ENCODE measurements around the gene AICDA. TPM values are rescaled to one million over a fixed set of nuclear protein-coding genes. Genes with fewer than 3 reads are reported as not detected.

AICDA gene
- total RNA-seq, 1 experiment from 2014 or later = not detected

DNA sequence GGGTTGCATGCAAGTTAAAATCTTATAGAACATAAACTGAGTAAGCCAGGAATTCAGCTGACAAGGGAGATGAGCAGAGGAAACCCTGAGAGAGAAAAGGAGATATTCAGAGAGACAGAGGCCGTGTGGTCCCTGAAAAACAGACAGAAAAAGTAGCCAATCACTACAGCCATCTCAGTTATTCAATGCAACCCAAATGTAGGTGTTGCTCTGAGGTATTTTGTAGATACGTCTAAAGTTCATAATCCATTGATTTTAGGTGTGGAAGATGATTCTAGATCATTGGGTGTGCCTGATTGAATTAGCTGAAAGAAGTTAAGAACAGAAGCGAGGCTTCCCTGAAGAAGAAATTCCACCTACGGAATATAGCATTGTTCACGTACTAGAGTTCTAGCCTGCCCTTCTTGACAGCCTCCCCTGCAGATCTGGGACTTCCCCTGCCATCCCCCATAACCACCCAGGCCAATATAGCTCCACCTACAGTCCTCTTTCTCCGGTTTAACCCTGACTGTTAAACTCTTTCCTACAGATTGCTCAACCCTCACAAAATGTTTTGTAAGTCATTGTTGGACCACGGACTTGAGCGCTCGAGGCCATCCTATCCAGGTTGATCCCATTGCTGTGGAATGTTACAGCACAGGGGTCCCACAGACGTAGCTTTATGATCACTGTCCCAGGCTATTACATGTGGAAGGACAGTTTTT, 21.7 kb downstream of the AICDA start:
- 0 out of 2 replicates have a peak, but pooled peaks have one; percentile 42 for ATAC-seq

More for the DNA sequence above, 21.7 kb downstream of the AICDA start:
- Histone ChIP-seq H3K4me2 (ENCODE audit: low read length) (no peak overlapping the region), H3K79me2 (ENCODE audit: insufficient read depth, low read length) (no peaks in the 10 kb centered on the region), H3K4me3 (replicated peaks in 1 of 2; ENCODE audit: low read depth in 1 of 2, low read length in 2 of 2) (no peak overlapping the region), H3K9me2 (ENCODE audit: insufficient read depth) (peaks cover 2% of the 10 kb centered on the region; the same call in 1 of the 2 replicates), H2AFZ (ENCODE audit: low read depth, low read length, poor library complexity, severe bottlenecking) (no peak overlapping the region), H3K36me3 (ENCODE audit: control insufficient read depth in 1 of 2, insufficient read depth in 2 of 2, low read length in 2 of 2) (no peaks in the 10 kb centered on the region), H3K4me1 (ENCODE audit: control insufficient read depth in 1 of 2, insufficient read depth in 2 of 2, low read length in 2 of 2) (no peaks in the 10 kb centered on the region), H3K27me3 (ENCODE audit: insufficient read depth, low read length) (no peaks in the 10 kb centered on the region), H3K9me3 (ENCODE audit: control insufficient read depth in 1 of 2, insufficient read depth in 1 of 2, low read depth in 1 of 2, low read length in 2 of 2) (no peaks in the 10 kb centered on the region), H3K9ac (ENCODE audit: low read length) (no peak overlapping the region), H3K27ac (ENCODE audit: low read depth, low read length) (no peak overlapping the region), H4K20me1 (ENCODE audit: insufficient read depth) (no peaks in the 10 kb centered on the region)
- POLR2A ChIA-PET = no interaction called here
- TF ChIP-seq ELF1 (IDR thresholded peaks at IDR 0.05; ENCODE audit: borderline replicate concordance, low read depth) (no peak), SRF (IDR thresholded peaks at IDR 0.05; ENCODE audit: low read depth) (no peak), CBX3 (IDR thresholded peaks at IDR 0.05; ENCODE audit: low read depth) (no peak), EZH2 (IDR thresholded peaks at IDR 0.05) (no peak), JUND (IDR thresholded peaks at IDR 0.05) (no peak), RAD21 (IDR thresholded peaks at IDR 0.05; ENCODE audit: low read depth) (no peak), SP1 (IDR thresholded peaks at IDR 0.05; ENCODE audit: low read depth) (no peak), ZNF274 (IDR thresholded peaks at IDR 0.05; ENCODE audit: low read depth, low read length) (no peak), CEBPB (IDR thresholded peaks at IDR 0.05; ENCODE audit: low read depth) (no peak), SIN3A (IDR thresholded peaks at IDR 0.05; ENCODE audit: low read depth) (no peak), TCF7L2 (IDR thresholded peaks at IDR 0.05; ENCODE audit: borderline replicate concordance, extremely low read depth, insufficient read depth, insufficient read length) (no peak), YY1 (IDR thresholded peaks at IDR 0.05; ENCODE audit: extremely low read depth, insufficient replicate concordance, low read depth, low read length) (no peak)
- TF ChIP-seq, protein P1, sequence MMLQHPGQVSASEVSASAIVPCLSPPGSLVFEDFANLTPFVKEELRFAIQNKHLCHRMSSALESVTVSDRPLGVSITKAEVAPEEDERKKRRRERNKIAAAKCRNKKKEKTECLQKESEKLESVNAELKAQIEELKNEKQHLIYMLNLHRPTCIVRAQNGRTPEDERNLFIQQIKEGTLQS (IDR thresholded peaks at IDR 0.05) = no peak
- TF ChIP-seq, protein P2, sequence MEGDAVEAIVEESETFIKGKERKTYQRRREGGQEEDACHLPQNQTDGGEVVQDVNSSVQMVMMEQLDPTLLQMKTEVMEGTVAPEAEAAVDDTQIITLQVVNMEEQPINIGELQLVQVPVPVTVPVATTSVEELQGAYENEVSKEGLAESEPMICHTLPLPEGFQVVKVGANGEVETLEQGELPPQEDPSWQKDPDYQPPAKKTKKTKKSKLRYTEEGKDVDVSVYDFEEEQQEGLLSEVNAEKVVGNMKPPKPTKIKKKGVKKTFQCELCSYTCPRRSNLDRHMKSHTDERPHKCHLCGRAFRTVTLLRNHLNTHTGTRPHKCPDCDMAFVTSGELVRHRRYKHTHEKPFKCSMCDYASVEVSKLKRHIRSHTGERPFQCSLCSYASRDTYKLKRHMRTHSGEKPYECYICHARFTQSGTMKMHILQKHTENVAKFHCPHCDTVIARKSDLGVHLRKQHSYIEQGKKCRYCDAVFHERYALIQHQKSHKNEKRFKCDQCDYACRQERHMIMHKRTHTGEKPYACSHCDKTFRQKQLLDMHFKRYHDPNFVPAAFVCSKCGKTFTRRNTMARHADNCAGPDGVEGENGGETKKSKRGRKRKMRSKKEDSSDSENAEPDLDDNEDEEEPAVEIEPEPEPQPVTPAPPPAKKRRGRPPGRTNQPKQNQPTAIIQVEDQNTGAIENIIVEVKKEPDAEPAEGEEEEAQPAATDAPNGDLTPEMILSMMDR (IDR thresholded peaks at IDR 0.05 in 2 of 3, conservative IDR thresholded peaks at IDR 0.05 in 1 of 3; ENCODE audit: borderline replicate concordance in 1 of 3, insufficient read depth in 1 of 3, low read depth in 2 of 3, low read length in 2 of 3) = no peak
- CTCF ChIA-PET = interaction anchor here (0.9 to 1.1 kb wide), 2 partner anchors 18 to 20 kb away, joined by 4 to 5 read pairs; no protein-coding TSS in a partner anchor
- intact Hi-C loops (cut with micrococcal nuclease) = no loop called here
- no TSS peak for BruUV-seq (replicated peaks)
- DNase-seq (ENCODE audit: low read depth, low spot score) = no peak
- RAD21 ChIA-PET (ENCODE audit: low non-redundant PET in 1 of 2, low total read pairs in 2 of 2, uncharacterized antibody in 2 of 2, unreplicated experiment in 2 of 2) = no interaction called here

Data from HCT116 (cell line).